Measurements from ENCODE around the gene GRIA1.

The GRIA1 gene

DNA sequence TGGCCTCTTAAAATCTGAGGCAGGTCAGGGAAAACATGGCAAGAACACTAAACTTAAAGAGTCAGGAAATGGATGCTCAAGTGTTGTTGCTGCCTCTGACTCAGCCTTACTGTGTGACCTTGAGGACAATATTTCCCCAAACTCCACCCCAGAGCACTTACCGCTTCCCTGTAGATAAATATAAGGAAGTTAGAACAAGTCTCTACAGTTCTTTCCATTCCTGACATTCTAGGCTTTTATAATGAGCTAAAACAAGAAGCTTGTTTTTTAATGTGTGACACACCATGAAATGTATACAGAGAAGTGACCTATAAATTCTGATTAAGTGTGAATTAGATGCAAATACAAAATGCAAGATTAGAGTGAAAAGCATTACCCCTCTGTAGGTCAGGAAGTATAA is 129.3 kb downstream of the GRIA1 start:
- Histone ChIP-seq H3K27ac (ENCODE audit: low read length) (no peak overlapping the region), H3K79me2 (ENCODE audit: low read length) (no peaks in the 10 kb centered on the region), H3K9ac (ENCODE audit: low read length) (no peak overlapping the region), H3K4me3 (ENCODE audit: low read length) (no peak overlapping the region), H3K4me2 (ENCODE audit: low read length) (no peak overlapping the region), H3K4me1 (ENCODE audit: low read length) (no peaks in the 10 kb centered on the region), H4K20me1 (ENCODE audit: insufficient read depth, low read length) (no peaks in the 10 kb centered on the region), H3K27me3 (ENCODE audit: low read depth, low read length) (no peaks in the 10 kb centered on the region), H2AFZ (ENCODE audit: low read depth, low read length) (no peak overlapping the region), H3K9me3 (ENCODE audit: insufficient read depth, low read length) (no peaks in the 10 kb centered on the region), H3K36me3 (replicated peaks; ENCODE audit: low read depth, low read length) (no peaks in the 10 kb centered on the region)
- TF ChIP-seq, protein P1, sequence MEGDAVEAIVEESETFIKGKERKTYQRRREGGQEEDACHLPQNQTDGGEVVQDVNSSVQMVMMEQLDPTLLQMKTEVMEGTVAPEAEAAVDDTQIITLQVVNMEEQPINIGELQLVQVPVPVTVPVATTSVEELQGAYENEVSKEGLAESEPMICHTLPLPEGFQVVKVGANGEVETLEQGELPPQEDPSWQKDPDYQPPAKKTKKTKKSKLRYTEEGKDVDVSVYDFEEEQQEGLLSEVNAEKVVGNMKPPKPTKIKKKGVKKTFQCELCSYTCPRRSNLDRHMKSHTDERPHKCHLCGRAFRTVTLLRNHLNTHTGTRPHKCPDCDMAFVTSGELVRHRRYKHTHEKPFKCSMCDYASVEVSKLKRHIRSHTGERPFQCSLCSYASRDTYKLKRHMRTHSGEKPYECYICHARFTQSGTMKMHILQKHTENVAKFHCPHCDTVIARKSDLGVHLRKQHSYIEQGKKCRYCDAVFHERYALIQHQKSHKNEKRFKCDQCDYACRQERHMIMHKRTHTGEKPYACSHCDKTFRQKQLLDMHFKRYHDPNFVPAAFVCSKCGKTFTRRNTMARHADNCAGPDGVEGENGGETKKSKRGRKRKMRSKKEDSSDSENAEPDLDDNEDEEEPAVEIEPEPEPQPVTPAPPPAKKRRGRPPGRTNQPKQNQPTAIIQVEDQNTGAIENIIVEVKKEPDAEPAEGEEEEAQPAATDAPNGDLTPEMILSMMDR (IDR thresholded peaks at IDR 0.05; ENCODE audit: low read depth, low read length), result no peak
- no peak for TF ChIP-seq EZH2phosphoT487 (IDR thresholded peaks at IDR 0.05; ENCODE audit: low read depth)

- Histone ChIP-seq H3K79me2 (ENCODE audit: low read length) (no peaks in the 10 kb centered on the region), H2AFZ (ENCODE audit: low read depth, low read length) (no peak overlapping the region), H3K27ac (ENCODE audit: low read length) (no peak overlapping the region), H3K4me2 (ENCODE audit: low read length) (no peak overlapping the region), H3K36me3 (replicated peaks; ENCODE audit: low read depth, low read length) (no peaks in the 10 kb centered on the region), H3K9me3 (ENCODE audit: insufficient read depth, low read length) (no peaks in the 10 kb centered on the region), H3K9ac (ENCODE audit: low read length) (no peak overlapping the region), H3K27me3 (ENCODE audit: low read depth, low read length) (no peaks in the 10 kb centered on the region), H4K20me1 (ENCODE audit: insufficient read depth, low read length) (no peaks in the 10 kb centered on the region), H3K4me1 (ENCODE audit: low read length) (no peaks in the 10 kb centered on the region), H3K4me3 (ENCODE audit: low read length) (no peak overlapping the region)
- no peak for TF ChIP-seq EZH2phosphoT487 (IDR thresholded peaks at IDR 0.05; ENCODE audit: low read depth)
- TF ChIP-seq, protein P1 (IDR thresholded peaks at IDR 0.05; ENCODE audit: low read depth, low read length), result no peak
Observed at GRCh38 chr5:153623124-153623523, 132.7 kb downstream of the GRIA1 start.

DNA sequence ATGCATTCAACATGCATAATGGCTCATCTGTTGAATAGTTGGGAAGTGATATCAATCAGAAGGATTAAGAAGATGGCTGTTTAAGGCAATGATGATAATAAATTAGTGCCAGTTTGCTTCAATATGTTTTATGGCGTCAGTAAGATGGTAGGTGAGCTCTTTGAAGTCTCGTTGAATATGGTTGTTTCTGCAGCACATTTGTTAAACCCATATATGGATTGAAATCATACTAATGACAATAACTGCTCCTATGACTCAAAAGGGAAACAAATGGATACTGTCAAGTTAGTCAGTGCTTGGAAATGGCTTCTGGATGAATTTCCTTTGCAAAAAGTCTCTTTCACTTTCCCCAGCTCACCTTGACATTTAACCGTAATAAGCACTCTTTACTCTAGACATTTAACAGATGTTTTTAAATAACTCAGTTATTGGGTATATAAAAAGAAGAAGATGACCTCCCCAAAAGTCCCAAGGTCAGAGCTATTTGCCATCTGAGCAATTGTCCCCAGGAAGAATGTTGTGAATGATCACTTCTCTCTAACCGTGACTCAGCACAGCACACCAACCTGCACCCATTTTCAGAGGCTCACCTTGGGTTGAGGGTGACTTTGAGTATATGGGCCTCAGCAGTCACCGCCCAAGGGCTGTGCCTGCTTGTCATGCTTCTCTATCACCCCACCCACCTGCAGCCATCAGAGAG is 133.4 kb downstream of the GRIA1 start:
- Histone ChIP-seq H3K36me3 (replicated peaks; ENCODE audit: low read depth, low read length) (no peaks in the 10 kb centered on the region), H3K9me3 (ENCODE audit: insufficient read depth, low read length) (no peaks in the 10 kb centered on the region), H3K9ac (ENCODE audit: low read length) (no peak overlapping the region), H3K79me2 (ENCODE audit: low read length) (no peaks in the 10 kb centered on the region), H3K4me2 (ENCODE audit: low read length) (no peak overlapping the region), H3K4me3 (ENCODE audit: low read length) (no peak overlapping the region), H3K27me3 (ENCODE audit: low read depth, low read length) (no peaks in the 10 kb centered on the region), H3K27ac (ENCODE audit: low read length) (no peak overlapping the region), H4K20me1 (ENCODE audit: insufficient read depth, low read length) (no peaks in the 10 kb centered on the region), H3K4me1 (ENCODE audit: low read length) (no peaks in the 10 kb centered on the region), H2AFZ (ENCODE audit: low read depth, low read length) (no peak overlapping the region)
- TF ChIP-seq EZH2phosphoT487 (IDR thresholded peaks at IDR 0.05; ENCODE audit: low read depth), result no peak
- TF ChIP-seq, protein P1 (IDR thresholded peaks at IDR 0.05; ENCODE audit: low read depth, low read length), result no peak

DNA sequence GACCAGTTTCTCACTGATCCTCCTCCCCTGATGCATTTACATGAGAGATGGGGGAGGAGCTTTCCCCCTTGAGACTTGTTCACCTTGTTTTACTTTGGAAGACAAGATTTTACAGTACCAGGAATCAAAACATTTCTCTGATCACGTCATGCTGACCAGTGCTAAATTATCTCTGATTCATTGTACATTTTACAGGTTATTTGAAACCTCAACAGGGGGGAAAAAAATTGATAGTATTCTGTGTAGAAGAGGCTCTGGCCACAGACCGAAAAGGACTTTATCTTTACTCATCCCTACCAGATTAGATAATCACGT is 133.9 kb downstream of the GRIA1 start:
- Histone ChIP-seq H3K79me2 (ENCODE audit: low read length) (no peaks in the 10 kb centered on the region), H4K20me1 (ENCODE audit: insufficient read depth, low read length) (no peaks in the 10 kb centered on the region), H3K27ac (ENCODE audit: low read length) (no peak overlapping the region), H2AFZ (ENCODE audit: low read depth, low read length) (no peak overlapping the region), H3K4me2 (ENCODE audit: low read length) (no peak overlapping the region), H3K4me3 (ENCODE audit: low read length) (no peak overlapping the region), H3K27me3 (ENCODE audit: low read depth, low read length) (no peaks in the 10 kb centered on the region), H3K36me3 (replicated peaks; ENCODE audit: low read depth, low read length) (no peaks in the 10 kb centered on the region), H3K4me1 (ENCODE audit: low read length) (no peaks in the 10 kb centered on the region), H3K9me3 (ENCODE audit: insufficient read depth, low read length) (no peaks in the 10 kb centered on the region), H3K9ac (ENCODE audit: low read length) (no peak overlapping the region)
- no peak for TF ChIP-seq EZH2phosphoT487 (IDR thresholded peaks at IDR 0.05; ENCODE audit: low read depth)
- TF ChIP-seq, protein P1 (IDR thresholded peaks at IDR 0.05; ENCODE audit: low read depth, low read length), result no peak
